NCI-H526 (cell line): ENCODE results near the gene FYCO1.

Source experiments
- DNase-seq, 2 experiments: peaks; one replicate each; lab custom pipeline; 2025; lab: John Stamatoyannopoulos, UW

FYCO1 gene

DNA sequence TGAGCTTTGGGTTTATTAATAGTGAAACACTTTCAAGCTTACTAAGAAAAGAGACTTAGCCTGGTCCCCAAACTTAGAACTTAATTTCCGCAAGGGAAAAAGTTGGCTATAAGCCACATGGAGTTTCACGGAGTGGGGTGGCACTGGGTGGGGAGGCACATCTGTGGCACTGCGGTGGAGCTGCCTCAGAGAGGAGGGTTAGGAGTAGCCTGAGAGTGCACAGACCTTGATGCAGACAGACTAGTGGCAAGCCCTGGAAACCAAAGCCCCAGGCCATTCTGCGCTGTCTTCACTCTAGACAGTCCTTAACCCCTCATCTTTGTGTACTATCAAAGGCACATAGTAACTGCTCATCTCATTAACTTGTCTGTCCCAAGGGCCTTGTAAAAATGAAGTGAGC lies 30.4 kb downstream of the FYCO1 start:
- peak in 1 of 2 experiments; percentile 42 for DNase-seq

DNA sequence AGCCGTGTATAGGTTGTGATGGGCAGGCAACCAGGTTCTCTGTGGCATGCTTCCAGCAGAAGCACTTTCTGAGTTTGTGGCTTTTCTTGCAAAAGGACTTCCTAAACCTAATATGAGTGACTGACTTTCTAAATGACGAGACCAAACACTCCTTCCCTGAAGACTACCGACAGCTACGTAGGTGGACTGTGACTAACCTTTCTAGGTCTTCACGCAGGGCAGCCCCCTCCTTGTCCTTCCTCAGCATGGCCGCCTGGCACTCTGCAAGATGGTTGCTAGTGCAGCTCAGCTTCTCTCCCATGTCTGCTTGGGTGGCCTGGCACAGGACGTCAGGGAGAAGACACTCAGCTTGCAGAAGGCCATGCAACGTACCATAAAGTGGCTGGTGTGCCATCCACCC lies 31.5 kb downstream of the FYCO1 start:
- DNase-seq = no peak

DNA sequence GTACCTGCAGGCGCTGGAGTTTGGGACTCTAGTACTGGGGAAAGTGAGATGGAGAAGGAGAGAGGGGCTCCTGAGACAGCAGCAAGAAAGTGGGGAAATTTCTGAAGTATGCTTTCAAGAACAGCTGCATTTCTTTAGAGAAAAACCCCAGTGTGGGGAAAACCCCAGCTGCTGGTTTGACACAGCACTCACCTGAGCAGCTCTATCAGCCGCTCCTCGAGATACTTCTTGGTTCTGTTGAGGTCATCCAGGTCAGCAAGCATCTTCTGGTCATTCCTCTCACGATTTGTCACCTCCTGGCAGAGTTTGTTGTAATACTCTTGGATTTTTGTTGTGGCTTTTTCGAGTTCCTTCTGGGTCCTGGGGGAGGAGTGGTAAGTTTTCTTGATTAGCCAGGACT lies 33.6 kb downstream of the FYCO1 start:
- no peak for DNase-seq

DNA sequence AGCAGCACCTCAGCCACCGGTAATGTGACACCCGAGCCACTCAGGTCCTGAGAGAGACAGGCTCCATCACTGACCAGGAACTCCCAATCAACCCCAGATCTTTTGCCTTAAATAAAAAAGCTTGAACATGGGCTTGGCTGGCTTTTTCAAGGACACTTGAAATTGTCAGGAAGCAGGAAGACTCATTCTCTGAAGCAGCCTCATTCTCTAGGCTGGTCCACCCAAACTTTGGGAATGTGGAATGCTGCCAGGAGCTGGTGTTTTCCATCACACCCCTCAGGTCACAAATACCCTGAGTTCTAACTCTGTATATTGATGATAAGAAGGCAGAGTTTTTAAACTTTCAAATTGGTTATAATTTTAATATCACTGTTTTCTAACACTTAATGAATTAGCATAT lies 35.3 kb downstream of the FYCO1 start:
- DNase-seq = no peak

DNA sequence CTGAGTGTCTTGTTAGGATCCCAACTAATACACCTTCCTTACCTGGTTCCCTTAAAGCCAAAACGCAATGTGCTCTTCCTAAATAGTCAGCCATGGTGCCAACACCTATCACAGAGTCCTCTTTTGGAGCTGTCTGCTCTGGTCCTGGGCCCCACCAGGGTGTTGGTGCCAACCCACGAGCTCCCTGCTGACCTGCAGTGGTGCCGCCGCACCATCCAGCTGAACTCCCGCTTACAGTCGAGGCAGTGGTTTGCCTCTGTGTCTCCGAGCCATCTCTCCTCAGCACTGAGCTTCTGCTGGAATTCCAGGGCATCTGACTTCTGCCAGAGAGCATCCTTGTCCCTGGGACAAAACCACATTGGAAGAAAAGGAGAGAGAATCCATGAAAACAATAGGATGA lies 36.4 kb downstream of the FYCO1 start:
- no peak for DNase-seq

DNA sequence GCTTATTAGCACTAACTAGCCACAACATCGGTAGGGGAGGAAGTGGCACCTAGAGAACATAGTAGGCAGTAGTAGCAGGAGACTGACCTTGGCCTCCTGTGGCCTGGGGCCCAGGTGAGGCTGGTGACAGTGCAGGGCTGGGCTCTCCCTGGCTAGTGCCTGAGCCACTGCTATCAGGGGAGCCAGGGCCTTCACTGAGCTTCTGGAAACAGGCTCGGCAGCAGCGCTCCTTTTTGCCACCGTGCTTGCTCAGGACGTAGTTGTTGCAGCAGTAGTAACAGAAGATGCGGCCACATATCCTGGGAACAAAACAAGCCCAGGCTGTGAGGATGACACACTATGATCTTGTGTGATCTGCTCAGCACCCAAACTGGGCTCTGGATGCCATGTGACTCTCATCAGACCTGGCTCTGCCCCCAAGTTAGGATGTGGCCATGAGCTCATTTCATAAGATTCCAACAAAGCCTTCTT lies 37.3 kb downstream of the FYCO1 start:
- no peak for DNase-seq

DNA sequence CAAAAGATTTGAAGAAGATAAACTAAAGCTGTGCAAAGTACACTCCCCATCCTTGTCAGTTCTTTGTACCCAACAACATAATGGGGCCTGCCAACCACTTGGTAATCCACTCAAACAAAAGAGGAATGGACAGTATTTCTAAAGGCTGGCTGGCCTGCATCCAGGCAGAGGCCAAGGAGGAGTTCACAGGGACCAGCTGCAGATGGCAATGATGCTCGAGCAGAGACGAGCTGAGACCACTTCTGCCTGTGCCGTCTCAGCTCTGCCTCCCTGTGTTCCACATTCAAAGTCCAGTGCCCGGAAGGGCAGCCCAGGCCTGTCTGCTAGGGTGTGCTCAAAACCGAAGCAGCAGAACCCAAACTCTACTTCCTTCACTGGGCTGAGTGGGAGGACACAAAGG lies 38.0 kb downstream of the FYCO1 start:
- no peak for DNase-seq

DNA sequence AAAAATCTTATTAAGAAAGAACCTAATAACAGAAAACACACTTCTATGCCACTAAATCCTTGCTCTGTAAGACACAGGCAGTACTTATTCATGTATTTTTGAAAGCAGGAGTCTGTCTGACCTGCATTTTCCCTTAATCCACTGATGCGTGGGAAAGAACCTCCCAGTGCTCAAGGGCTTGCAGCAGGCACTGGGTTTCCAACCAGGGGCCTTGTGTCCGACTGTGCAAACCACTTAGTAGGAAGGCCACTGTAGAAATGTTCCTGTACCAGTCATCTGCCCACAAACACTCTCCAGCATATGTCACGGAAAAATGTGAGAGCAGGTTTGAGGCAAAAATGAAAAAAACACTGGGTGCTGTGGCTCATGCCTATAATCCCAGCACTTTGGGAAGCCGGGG lies 39.9 kb downstream of the FYCO1 start:
- DNase-seq = no peak

DNA sequence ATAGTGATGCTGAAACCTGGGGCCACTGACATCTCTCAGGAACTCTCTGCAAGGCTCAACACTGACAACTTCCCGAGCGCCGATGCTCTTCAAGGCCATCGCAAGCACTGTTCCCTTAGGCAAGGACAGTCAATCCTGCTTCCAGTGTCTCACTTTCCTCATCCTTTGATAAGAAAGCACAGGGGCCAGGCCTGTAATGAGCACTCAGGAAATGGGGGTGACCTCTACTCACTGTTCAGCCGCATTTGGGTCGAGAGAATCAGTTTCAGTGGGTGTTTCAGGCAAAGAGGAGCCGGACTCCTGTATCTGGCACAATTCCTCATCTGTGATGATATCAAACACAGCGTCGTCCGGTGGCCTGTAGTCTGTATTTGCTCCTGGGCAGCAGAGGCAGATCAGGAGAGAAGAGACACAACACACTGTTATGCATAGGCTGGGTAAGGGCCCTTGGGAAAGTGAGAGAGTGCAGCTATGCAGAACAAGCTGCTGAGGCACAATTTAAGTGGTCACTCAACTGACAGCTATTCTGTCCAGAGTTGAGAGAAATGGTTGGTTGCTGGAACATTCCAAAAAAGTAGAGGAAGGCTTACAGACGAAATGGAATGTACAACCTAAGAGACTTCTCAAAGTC lies 40.5 kb downstream of the FYCO1 start:
- DNase-seq = no peak

DNA sequence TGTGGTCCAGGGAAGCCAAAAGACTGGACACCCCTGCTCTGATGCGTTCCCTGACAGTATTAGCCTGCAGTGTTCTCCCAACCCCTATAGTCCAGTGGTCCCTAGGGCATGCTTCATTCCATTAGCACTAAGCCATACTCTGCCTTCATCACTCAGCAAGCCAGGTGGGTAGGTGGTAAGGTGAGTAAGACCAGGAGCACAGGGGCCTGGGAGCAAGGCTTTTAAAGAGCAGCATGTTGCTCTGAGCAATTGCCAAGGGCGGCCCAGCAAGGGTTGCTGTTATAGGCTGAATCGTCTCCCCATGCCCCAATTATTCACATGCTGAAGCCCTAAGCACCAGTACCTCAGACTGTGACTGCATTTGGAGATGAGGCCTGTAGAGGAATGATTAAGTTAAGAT lies 41.3 kb downstream of the FYCO1 start:
- no peak for DNase-seq

DNA sequence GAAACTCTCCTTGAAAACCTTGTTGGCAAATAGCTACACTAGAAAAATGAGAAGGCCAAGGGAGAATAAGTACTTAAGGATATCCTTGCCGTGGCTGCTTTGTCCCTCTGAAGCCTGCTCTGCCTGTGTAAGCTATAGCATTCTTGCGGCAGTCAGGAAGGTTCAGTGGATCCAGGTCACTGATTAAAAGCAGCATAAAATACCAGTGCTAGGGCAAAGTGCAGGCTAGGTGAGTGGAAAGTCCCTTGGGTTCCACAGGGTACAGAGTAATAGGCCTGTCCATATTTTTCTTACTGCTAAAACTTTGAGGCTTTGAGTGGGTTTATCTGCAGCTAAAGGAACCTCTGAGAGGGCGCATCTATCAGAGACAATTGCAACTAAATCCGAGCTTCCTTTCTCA lies 42.1 kb downstream of the FYCO1 start:
- no peak for DNase-seq

DNA sequence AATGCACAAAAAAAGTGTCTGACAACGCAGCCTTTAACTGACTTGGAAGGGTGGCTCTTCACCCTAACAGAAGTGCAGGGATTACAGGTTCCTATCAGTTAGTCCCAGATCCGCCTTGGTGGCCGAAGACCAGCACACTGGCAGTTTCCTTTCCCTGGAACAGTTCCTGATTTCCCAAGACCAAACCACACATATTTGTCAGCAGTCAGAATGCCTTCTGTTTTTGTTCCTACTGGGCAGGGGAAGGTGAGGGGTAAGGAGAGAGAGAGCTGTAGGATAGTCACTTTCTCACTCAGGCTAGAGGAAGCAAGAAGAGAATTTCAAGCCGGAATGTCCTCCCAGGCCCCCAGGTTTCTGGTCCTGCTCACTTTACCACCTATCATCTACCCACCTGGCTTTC lies 43.2 kb downstream of the FYCO1 start:
- no peak for DNase-seq

DNA sequence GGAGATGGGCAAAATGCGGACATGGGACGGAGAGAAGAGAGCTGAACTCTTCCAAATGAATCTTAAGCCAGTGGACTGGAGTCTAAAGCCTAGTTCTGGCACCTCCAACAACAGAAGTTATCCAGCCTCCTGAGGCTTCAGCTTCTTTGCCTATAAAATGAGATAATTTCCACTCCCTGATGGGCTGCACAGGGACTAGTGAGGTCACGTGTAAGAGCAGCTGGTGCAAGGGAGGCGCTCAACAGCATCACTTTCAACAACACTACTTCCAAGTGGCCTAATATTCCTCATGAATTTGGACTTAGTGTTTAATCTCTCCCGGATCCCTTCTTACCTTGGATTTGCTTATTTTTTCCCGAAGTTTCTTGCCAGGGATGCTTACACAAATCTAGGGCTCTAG lies 43.7 kb downstream of the FYCO1 start:
- no peak for DNase-seq

DNA sequence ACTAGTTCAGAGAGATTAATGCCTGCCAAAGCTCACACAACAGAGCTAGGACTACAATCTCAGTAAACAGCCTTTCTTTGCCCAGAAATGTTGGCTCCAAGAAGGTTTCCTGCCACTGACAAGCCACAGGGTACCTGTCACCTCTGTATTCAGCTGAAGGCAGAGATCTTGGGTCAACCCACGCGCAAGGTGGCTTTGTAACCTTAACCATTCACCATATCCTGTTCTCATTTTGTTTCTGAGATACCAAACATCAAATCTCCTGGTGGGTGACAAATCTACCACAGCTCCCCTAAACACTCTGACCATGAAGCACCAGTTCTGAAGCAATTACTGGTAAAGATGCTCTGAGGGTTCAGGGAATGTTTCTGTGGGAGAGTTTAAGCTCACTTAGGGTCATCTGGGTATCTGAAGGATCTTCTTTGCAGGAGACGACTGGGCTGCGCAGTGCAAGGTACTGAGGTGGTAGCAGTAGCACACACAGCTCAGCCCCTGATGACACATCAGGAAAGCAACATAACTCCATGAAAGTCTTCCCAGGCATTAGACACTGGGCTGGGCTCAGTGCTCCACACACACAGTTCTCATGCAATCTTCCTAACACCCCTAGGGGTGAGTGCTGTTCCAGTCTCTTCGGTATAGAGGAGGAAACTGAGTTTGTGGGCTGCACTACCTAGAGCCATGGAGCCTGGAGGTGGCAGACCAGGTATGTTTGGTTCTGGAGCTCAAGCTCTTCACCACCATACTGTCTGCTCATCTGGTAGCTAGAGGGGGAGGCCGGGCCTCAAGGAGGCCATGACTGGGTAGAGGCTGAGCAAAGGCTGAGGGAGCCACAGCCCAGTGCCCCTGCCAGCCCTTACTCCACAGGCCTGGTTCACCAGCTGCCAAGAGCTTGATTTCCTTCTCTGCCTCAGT lies 44.7 kb downstream of the FYCO1 start:
- DNase-seq = no peak

DNA sequence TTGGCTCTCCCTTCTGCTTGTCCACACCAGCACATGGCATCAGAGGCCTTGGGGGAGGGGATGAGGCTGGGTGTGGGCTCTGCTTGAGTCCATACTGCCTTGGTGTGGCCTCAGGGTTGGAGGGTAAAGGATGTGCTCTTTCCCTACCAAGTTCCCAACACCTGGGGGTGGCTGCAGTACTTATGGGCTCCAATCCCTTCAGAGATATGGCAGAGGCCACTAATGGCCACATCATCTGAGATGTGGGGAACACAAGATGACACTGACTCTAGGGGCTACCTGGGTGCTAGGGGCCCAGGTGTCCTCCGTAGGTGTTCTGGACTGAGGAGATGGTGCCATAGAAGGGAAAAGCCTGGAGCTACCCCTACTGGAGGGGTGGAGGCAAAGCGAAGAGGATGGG lies 45.5 kb downstream of the FYCO1 start:
- no peak for DNase-seq

DNA sequence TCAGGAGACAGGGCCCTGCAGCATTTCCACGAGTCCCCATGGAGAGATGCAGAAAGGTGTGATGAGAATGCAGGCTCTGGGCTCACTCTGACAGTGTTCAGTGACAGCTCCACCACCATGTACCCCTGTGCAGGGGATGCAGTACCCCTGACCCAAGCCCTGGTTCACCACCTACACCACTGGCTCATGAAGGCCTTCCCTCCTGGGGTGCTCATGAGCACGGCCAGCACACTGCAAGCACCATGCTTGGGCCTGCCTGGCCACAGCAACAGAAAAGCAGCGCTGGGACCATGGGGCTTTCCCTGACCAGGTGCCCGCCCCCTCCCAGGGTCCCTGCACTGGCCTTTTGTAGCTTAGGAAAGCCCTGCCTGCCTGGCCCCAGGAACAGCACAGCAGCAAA lies 46.2 kb downstream of the FYCO1 start:
- no peak for DNase-seq

DNA sequence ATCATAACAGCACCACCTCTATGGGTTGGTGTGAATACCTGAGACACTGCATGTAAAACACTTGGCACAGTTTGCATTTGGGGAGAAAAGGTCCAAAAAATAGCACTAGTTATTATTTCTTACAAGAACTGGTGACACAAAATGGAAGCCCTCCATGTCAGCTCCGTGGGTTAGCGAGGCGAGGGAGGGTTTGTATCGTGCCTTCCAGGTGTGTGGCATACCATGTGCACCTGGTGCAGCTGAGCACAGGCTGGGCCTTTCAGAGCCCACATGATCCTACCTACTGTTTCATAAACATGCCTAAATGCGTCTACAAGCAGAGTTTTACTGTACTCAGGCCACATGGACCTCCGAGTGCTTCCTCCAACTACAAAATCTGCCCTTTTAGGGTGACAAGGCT lies 46.7 kb downstream of the FYCO1 start:
- DNase-seq = no peak

DNA sequence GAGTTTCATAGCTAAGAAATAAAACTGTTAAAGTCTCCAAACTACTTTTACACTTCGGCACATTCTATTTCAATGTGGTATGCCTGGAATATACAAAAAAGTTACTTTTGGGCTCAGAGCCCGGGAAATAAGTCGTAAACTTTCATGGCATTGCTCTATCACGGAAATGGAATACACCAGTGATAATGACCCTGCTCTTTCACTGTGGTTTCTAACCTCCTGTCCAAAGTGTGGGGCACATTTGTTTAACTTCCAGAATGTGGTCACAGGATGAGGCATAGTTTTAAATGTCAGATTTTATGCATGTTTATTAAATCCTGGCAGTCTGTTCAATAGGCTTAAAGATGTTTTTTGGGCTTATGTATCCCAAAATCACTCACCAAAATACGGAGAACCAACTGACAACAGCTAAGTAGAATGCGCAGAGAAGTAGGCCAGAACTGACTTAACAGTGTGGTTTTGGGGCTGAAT lies 47.3 kb downstream of the FYCO1 start:
- no peak for DNase-seq

DNA sequence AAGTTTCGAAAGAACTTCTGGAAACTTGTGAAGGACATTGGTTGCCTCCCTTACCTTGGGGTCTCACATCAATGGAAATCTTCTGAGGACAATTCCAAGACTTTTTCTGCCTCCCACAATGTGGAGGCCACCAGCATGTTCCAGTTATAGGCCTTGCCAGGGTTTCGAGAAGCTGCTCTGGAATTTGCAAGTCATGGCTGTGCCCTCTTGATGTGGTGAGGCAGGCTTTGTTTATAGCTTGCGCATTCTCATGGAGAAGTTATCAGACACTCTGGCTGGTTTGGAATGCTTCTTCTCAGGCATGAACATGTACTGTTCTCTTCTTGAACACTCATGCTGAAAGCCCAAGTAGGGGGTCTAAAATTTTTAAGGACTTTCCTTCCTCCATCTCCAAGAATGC lies 48.3 kb downstream of the FYCO1 start:
- DNase-seq = no peak

DNA sequence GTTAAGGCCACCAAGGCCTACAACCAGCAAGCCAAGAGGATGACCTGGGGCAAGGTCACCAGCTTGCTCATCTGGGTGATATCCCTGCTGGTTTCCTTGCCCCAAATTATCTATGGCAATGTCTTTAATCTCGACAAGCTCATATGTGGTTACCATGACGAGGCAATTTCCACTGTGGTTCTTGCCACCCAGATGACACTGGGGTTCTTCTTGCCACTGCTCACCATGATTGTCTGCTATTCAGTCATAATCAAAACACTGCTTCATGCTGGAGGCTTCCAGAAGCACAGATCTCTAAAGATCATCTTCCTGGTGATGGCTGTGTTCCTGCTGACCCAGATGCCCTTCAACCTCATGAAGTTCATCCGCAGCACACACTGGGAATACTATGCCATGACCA lies 48.7 kb downstream of the FYCO1 start:
- no peak for DNase-seq

DNA sequence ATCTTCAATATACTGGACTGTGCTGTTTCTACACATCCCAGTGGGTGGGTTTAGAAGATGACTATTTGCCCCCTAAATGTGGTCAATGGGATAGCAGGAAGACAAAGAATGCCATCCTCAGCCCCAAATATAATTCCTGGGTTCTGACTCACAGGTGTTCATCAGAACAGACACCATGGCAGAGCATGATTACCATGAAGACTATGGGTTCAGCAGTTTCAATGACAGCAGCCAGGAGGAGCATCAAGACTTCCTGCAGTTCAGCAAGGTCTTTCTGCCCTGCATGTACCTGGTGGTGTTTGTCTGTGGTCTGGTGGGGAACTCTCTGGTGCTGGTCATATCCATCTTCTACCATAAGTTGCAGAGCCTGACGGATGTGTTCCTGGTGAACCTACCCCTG lies 49.3 kb downstream of the FYCO1 start:
- DNase-seq = no peak

DNA sequence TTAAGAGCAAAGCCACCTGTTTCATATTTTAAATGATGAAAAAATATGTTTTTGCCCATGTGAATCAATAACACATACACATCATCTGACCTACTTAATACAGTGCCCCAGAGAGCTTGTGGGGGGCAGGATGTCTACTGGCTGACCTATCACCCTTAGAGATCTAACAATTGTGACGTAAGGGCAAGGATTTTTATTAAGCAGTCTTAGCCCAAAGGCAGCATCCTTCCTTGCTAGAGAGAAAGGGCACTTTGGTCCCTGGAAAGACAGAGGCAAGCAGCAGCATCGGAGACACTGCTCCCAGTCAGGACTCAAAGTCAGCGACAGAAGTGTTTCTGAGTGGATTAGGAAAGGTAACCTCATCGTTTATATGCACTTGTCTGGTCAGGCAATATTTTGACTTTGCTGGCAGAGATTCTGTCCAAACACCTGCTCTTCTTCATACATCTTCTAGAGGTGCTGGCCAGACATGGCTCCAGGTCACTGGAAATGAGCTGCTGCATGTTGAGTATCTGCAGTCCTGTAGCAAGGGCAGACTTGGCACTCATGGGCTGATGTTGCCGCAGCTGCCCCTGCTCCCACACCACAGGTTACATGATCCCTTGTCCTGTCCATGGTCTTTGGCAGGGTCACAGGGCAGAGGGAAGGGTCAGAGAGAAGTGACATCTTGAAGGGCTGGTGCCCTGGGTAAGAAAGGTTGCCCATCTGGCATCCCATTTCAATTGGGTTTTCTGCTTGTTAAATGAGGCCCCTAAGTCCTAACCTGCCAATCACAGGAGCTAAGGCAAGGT lies 50.6 kb downstream of the FYCO1 start:
- no peak for DNase-seq
